ENCODE results near the gene ZNF500. TPM values are rescaled to one million over a fixed set of nuclear protein-coding genes. Genes with fewer than 3 reads are reported as not detected.

The ZNF500 gene
- total and polyA plus RNA-seq, 2 donors (not counting 3 experiments of a cell fraction or from before 2014, with no cell fraction given), result 8.6 to 13.5 TPM

- H3K27me3 ChIP-seq (ENCODE audit: control insufficient read depth in 2 of 2, insufficient read depth in 2 of 2, low read length in 2 of 2), result no peaks in the 10 kb centered on the region
- no TSS peak for BruUV-seq (replicated peaks)
- no peak overlapping the region for H2AFZ ChIP-seq (ENCODE audit: low read depth, low read length)
- intact Hi-C loops (cut with micrococcal nuclease) (no loop called here), dilution Hi-C loops (cut with MboI; ENCODE audit: extremely low pct_ligation_motif_present, low sequenced_read_pairs) (no loop called here)
- ChIA-PET CTCF (no interaction called here), POLR2A (no interaction called here)
- no peaks in the 10 kb centered on the region for H3K9me1 ChIP-seq (replicated peaks; ENCODE audit: control insufficient read depth, extremely low read depth, insufficient read depth, low read length)
- no peaks in the 10 kb centered on the region for H3K4me1 ChIP-seq (ENCODE audit: control insufficient read depth, extremely low read depth, insufficient read depth, low read length)
- H3K9me3 ChIP-seq (replicated peaks; ENCODE audit: control insufficient read depth, insufficient read depth, low read length), result no peaks in the 10 kb centered on the region
- H3K27ac ChIP-seq (ENCODE audit: insufficient read depth, low read depth, low read length), result no peak overlapping the region
- no peaks in the 10 kb centered on the region for H3K36me3 ChIP-seq (ENCODE audit: control insufficient read depth in 2 of 2, extremely low read depth in 1 of 2, insufficient read depth in 2 of 2, low read length in 2 of 2)
- H3K4me2 ChIP-seq (ENCODE audit: insufficient read depth, low read length), result no peak overlapping the region
- no peaks in the 10 kb centered on the region for H4K20me1 ChIP-seq (replicated peaks; ENCODE audit: control insufficient read depth, extremely low read depth, insufficient read depth, low read length)
- no peaks in the 10 kb centered on the region for H3K79me2 ChIP-seq (ENCODE audit: control insufficient read depth, insufficient read depth, low read length)
- H3K9ac ChIP-seq (replicated peaks; ENCODE audit: extremely low read depth, insufficient read depth, low read length), result no peak overlapping the region
- DNase-seq (ENCODE audit: low read depth, low spot score) (no peak), FAIRE-seq (no peak)
- TF ChIP-seq EZH2 (IDR thresholded peaks at IDR 0.05; ENCODE audit: borderline replicate concordance, low read depth, low read length, severe bottlenecking) (no peak), FOS (IDR thresholded peaks at IDR 0.05; ENCODE audit: borderline replicate concordance, insufficient read depth, low read length) (no peak), JUN (IDR thresholded peaks at IDR 0.05; ENCODE audit: borderline replicate concordance, insufficient read depth, insufficient read length, low read depth) (no peak)
- H3K4me3 ChIP-seq (replicated peaks in 1 of 3; ENCODE audit: insufficient read depth in 1 of 3, low read depth in 1 of 3, low read length in 3 of 3), result no peak overlapping the region
Measured at GRCh38 chr16:4783951-4784336, 17.0 kb upstream of the ZNF500 start.

GRCh38 chr16:4783251-4783950 lies 16.4 kb upstream of the ZNF500 start:
- CTCF ChIA-PET, result no interaction called here
- POLR2A ChIA-PET, result no interaction called here
- H3K4me3 ChIP-seq (replicated peaks in 1 of 3; ENCODE audit: insufficient read depth in 1 of 3, low read depth in 1 of 3, low read length in 3 of 3), result no peak overlapping the region
- no peak for TF ChIP-seq CTCF (IDR thresholded peaks at IDR 0.05; ENCODE audit: extremely low read depth in 1 of 2, insufficient read depth in 1 of 2, low read depth in 1 of 2, low read length in 2 of 2)
- H2AFZ ChIP-seq (ENCODE audit: low read depth, low read length), result no peak overlapping the region
- H4K20me1 ChIP-seq (replicated peaks; ENCODE audit: control insufficient read depth, extremely low read depth, insufficient read depth, low read length), result no peaks in the 10 kb centered on the region
- no TSS peak for BruUV-seq (replicated peaks)
- H3K4me2 ChIP-seq (ENCODE audit: insufficient read depth, low read length), result no peak overlapping the region
- no peak overlapping the region for H3K9ac ChIP-seq (replicated peaks; ENCODE audit: extremely low read depth, insufficient read depth, low read length)
- H3K36me3 ChIP-seq (ENCODE audit: control insufficient read depth in 2 of 2, extremely low read depth in 1 of 2, insufficient read depth in 2 of 2, low read length in 2 of 2), result no peaks in the 10 kb centered on the region
- no peaks in the 10 kb centered on the region for H3K79me2 ChIP-seq (ENCODE audit: control insufficient read depth, insufficient read depth, low read length)
- no peak overlapping the region for H3K27ac ChIP-seq (ENCODE audit: insufficient read depth, low read depth, low read length)
- H3K4me1 ChIP-seq (ENCODE audit: control insufficient read depth, extremely low read depth, insufficient read depth, low read length), result no peaks in the 10 kb centered on the region
- no peaks in the 10 kb centered on the region for H3K9me1 ChIP-seq (replicated peaks; ENCODE audit: control insufficient read depth, extremely low read depth, insufficient read depth, low read length)
- no peaks in the 10 kb centered on the region for H3K9me3 ChIP-seq (replicated peaks; ENCODE audit: control insufficient read depth, insufficient read depth, low read length)
- DNase-seq (ENCODE audit: low read depth, low spot score) (no peak), FAIRE-seq (no peak)
- intact Hi-C loops (cut with micrococcal nuclease), result no loop called here
- dilution Hi-C loops (cut with MboI; ENCODE audit: extremely low pct_ligation_motif_present, low sequenced_read_pairs), result no loop called here
- no peaks in the 10 kb centered on the region for H3K27me3 ChIP-seq (ENCODE audit: control insufficient read depth in 2 of 2, insufficient read depth in 2 of 2, low read length in 2 of 2)
